Measurements from ENCODE around the gene AFDN. TPM values are rescaled to one million over a fixed set of nuclear protein-coding genes. Genes with fewer than 3 reads are reported as not detected.

AFDN gene
- polyA plus RNA-seq, 1 of the 3 experiments (the other 2 are of a cell fraction): 25.1 TPM

- peak; percentile 87 for TF ChIP-seq RAD21 (IDR thresholded peaks at IDR 0.05; ENCODE audit: low read length)
- peak; percentile 91 for TF ChIP-seq CTCF (IDR thresholded peaks at IDR 0.05)
- peak; percentile 61 for TF ChIP-seq SMC3 (IDR thresholded peaks at IDR 0.05; ENCODE audit: low read depth, low read length)
- no peak for TF ChIP-seq FOXJ3 (CRISPR knock-in tag; IDR thresholded peaks at IDR 0.05)
- no peak for TF ChIP-seq RXRA (IDR thresholded peaks at IDR 0.05; ENCODE audit: borderline replicate concordance, low read depth)
- TF ChIP-seq ELF1 (IDR thresholded peaks at IDR 0.05): no peak
- TF ChIP-seq USF1 (IDR thresholded peaks at IDR 0.05; ENCODE audit: borderline replicate concordance, low read depth): no peak
- Histone ChIP-seq H3K9ac (no peak overlapping the region), H3K4me3 (ENCODE audit: low read depth in 2 of 2, low read length in 1 of 2) (no peak overlapping the region; a peak in 1 of 4 replicates), H3K9me2 (no peaks in the 10 kb centered on the region), H3F3A (replicated peaks; ENCODE audit: insufficient read depth) (peaks cover 6% of the 10 kb centered on the region), H2AFZ (ENCODE audit: low read depth) (no peak overlapping the region), H3K4me2 (no peak overlapping the region), H3K4me1 (ENCODE audit: control insufficient read depth in 1 of 2, insufficient read depth in 2 of 2, low read depth in 1 of 2, low read length in 1 of 2) (no peaks in the 10 kb centered on the region; a peak in 1 of 4 replicates), H3K9me3 (no peaks in the 10 kb centered on the region), H3K27me3 (ENCODE audit: insufficient read depth) (no peaks in the 10 kb centered on the region), H4K20me1 (ENCODE audit: insufficient read depth) (no peaks in the 10 kb centered on the region), H3K27ac (ENCODE audit: low read depth in 2 of 2, low read length in 1 of 2) (no peak overlapping the region), H3K36me3 (replicated peaks in 1 of 2; ENCODE audit: control insufficient read depth in 1 of 2, insufficient read depth in 2 of 2, low read length in 1 of 2) (peaks cover 8 to 34% of the 10 kb centered on the region in 2 experiments), H3K79me2 (ENCODE audit: insufficient read depth) (no peaks in the 10 kb centered on the region)
- 94% methylated on average over 3 of the region's 3 CpGs for WGBS (ENCODE audit: low lambda C conversion rate)
- ChIA-PET POLR2A (no interaction called here), CTCF (interaction anchor here (0.5 to 2.0 kb wide), 14 partner anchors 9 to 547 kb away, joined by 3 to 16 read pairs (median 3); no protein-coding TSS in a partner anchor)
- peak; percentile 19 for DNase-seq
Measured at GRCh38 chr6:167898673-167899311, 72.1 kb downstream of the AFDN start.

- WGBS (ENCODE audit: low lambda C conversion rate): 95% methylated on average over 5 of the region's 5 CpGs
- POLR2A ChIA-PET: no interaction called here
Measured at GRCh38 chr6:167904791-167905190, 78.1 kb downstream of the AFDN start.

More at GRCh38 chr6:167904791-167905190, 78.1 kb downstream of the AFDN start:
- Histone ChIP-seq H2AFZ (ENCODE audit: low read depth) (no peak overlapping the region), H3F3A (replicated peaks; ENCODE audit: insufficient read depth) (no peaks in the 10 kb centered on the region), H3K4me1 (ENCODE audit: control insufficient read depth in 1 of 2, insufficient read depth in 2 of 2, low read depth in 1 of 2, low read length in 1 of 2) (peaks cover 0 to 7% of the 10 kb centered on the region in 2 experiments; a peak in 2 of 4 replicates), H3K27ac (ENCODE audit: low read depth in 2 of 2, low read length in 1 of 2) (no peak overlapping the region), H3K4me3 (ENCODE audit: low read depth in 2 of 2, low read length in 1 of 2) (no peak overlapping the region), H3K36me3 (replicated peaks in 1 of 2; ENCODE audit: control insufficient read depth in 1 of 2, insufficient read depth in 2 of 2, low read length in 1 of 2) (peaks cover 8 to 25% of the 10 kb centered on the region in 2 experiments), H3K9ac (no peak overlapping the region), H3K9me2 (no peaks in the 10 kb centered on the region), H3K27me3 (ENCODE audit: insufficient read depth) (no peaks in the 10 kb centered on the region), H4K20me1 (ENCODE audit: insufficient read depth) (no peaks in the 10 kb centered on the region), H3K9me3 (no peaks in the 10 kb centered on the region), H3K4me2 (no peak overlapping the region), H3K79me2 (ENCODE audit: insufficient read depth) (no peaks in the 10 kb centered on the region)
- TF ChIP-seq RAD21 (IDR thresholded peaks at IDR 0.05; ENCODE audit: low read length): no peak
- no peak for TF ChIP-seq NFIC (IDR thresholded peaks at IDR 0.05; ENCODE audit: borderline replicate concordance)
- TF ChIP-seq POLR2AphosphoS5 (IDR thresholded peaks at IDR 0.05; ENCODE audit: low read depth, low read length): no peak
- CTCF ChIA-PET: interaction anchor here (0.6 to 3.4 kb wide), 3 partner anchors 12 to 1876 kb away, joined by 3 to 7 read pairs (median 3); no protein-coding TSS in a partner anchor
- DNase-seq: no peak
